HepG2 (cell line): ENCODE measurements around the gene CLEC10A. TPM values are rescaled to one million over a fixed set of nuclear protein-coding genes. Genes with fewer than 3 reads are reported as not detected.

Source experiments
- CAMTA2 ChIP-seq: sonication (generic); formaldehyde crosslinking; IDR thresholded peaks from 2 replicates; pipeline ENCODE4 v1.4.0; 2020; ENCODE audit warnings: mild to moderate bottlenecking, missing genetic modification reagents, borderline replicate concordance
- FOSL2 ChIP-seq: sonication (generic); formaldehyde crosslinking; IDR thresholded peaks from 2 replicates; pipeline ENCODE4 v1.4.0; 2020; ENCODE audit warnings: missing genetic modification reagents
- SMC3 ChIP-seq: IDR thresholded peaks from 2 replicates; pipeline ENCODE4 v1.6.1; 2011; ENCODE audit warnings: low read length, improper control_type of control experiment
- SP4 ChIP-seq: sonication (generic); formaldehyde crosslinking; IDR thresholded peaks from 2 replicates; pipeline ENCODE4 v1.8.1; 2023; ENCODE audit warnings: mild to moderate bottlenecking, missing genetic modification reagents
- TOE1 ChIP-seq: sonication (generic); formaldehyde crosslinking; IDR thresholded peaks from 2 replicates; pipeline ENCODE4 v1.4.0; 2020; ENCODE audit warnings: mild to moderate bottlenecking, missing genetic modification reagents
- ZNF207 ChIP-seq: fragments of 450-650 bp; IDR thresholded peaks from 2 replicates; pipeline ENCODE4 v1.6.1; 2016; ENCODE audit warnings: antibody characterized with exemption, borderline replicate concordance
- ZNF878 ChIP-seq: sonication (generic); formaldehyde crosslinking; IDR thresholded peaks from 2 replicates; pipeline ENCODE4 v1.8.1; 2023; ENCODE audit warnings: mild to moderate bottlenecking, missing genetic modification reagents, moderate library complexity
- polyA plus RNA-seq, 8 experiments: library from polyadenylated mRNA; depleted of rRNA in 3 of 8; stranded (reverse) in 7 of 8; unstranded in 1 of 8; fragments of >200 nt; fragmentation: Illumina TruSeq in 4 of 8; extraction: Trizol in 4 of 8; gene quantifications; 2 replicates each; pipeline versions ENCODE4 v1.2.1 to v1.2.3, GENCODE V29; 2011 to 2016; ENCODE audit warnings: low read depth in 4 of 8, missing spikeins in 1 of 8, mixed read lengths in 1 of 8; ENCODE audit not compliant: insufficient read depth in 1 of 8
- total RNA-seq, 5 experiments: library from RNA; depleted of rRNA; stranded (reverse); fragments of >200 nt; fragmentation: Illumina TruSeq; extraction: Trizol; gene quantifications; 2 replicates each; pipeline ENCODE4 v1.2.3, GENCODE V29; 2016; ENCODE audit warnings: low read depth in 1 of 5
- TF ChIP-seq, protein P1 (sequence below): sonication (generic); formaldehyde crosslinking; IDR thresholded peaks from 2 replicates; pipeline ENCODE4 v1.5.0; 2020; ENCODE audit warnings: mild to moderate bottlenecking, missing genetic modification reagents, borderline replicate concordance
- TF ChIP-seq, protein P2 (sequence below): sonication (generic); formaldehyde crosslinking; IDR thresholded peaks from 2 replicates; pipeline ENCODE4 v1.5.1; 2020; ENCODE audit warnings: mild to moderate bottlenecking, missing genetic modification reagents, moderate library complexity
- TF ChIP-seq, protein P3 (sequence below): sonication (generic); formaldehyde crosslinking; IDR thresholded peaks from 2 replicates; pipeline ENCODE4 v1.4.0; 2020; ENCODE audit warnings: missing genetic modification reagents
- TF ChIP-seq, protein P4 (sequence below), 2 experiments: sonication (generic) in 1 of 2; formaldehyde crosslinking in 1 of 2; IDR thresholded peaks; 2 replicates each; pipeline versions ENCODE4 v1.4.0 to v1.6.1; 2018 to 2020; ENCODE audit warnings: missing genetic modification reagents in 2 of 2, borderline replicate concordance in 1 of 2, low read depth in 1 of 2, mild to moderate bottlenecking in 1 of 2, missing biosample characterization in 1 of 2
- TF ChIP-seq, protein P5 (sequence below): IDR thresholded peaks from 2 replicates; pipeline ENCODE4 v1.6.1; 2016; ENCODE audit warnings: low read depth, borderline replicate concordance

The CLEC10A gene
- total and polyA plus RNA-seq, 2 of the 13 experiments (the other 11 are each of a cell fraction or from before 2014, with no cell fraction given): 0.33 TPM; not detected in 1

DNA sequence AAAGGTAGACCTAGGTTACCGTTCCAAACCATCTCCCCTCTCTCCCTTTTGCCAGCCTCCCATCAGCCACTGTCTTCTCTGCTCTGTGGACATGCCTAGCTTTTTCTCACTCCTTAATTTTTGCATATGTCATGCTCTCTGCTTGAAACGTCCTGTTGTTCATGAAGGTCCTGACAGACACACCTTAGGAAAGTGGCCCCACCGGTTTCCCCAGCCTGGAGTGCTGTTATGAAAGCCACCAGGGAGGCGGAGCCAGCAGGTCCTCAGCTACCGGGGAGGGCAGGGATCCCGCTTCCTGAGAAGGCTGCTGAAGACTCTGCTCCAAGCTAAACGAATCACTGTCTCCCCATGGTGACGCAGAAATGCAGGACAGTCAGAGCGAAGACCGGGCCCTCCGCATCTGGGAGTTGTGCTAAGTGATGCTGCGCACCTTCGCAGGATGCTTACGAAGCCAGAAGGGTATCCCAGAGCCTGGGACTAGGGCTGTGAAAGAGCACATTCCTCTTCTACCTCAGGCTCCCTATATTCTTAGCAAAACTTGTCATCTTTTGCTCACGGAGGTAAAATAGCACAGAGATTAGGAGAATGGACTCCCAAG lies 33.8 kb downstream of the CLEC10A start (continued):
- TF ChIP-seq, protein P1, sequence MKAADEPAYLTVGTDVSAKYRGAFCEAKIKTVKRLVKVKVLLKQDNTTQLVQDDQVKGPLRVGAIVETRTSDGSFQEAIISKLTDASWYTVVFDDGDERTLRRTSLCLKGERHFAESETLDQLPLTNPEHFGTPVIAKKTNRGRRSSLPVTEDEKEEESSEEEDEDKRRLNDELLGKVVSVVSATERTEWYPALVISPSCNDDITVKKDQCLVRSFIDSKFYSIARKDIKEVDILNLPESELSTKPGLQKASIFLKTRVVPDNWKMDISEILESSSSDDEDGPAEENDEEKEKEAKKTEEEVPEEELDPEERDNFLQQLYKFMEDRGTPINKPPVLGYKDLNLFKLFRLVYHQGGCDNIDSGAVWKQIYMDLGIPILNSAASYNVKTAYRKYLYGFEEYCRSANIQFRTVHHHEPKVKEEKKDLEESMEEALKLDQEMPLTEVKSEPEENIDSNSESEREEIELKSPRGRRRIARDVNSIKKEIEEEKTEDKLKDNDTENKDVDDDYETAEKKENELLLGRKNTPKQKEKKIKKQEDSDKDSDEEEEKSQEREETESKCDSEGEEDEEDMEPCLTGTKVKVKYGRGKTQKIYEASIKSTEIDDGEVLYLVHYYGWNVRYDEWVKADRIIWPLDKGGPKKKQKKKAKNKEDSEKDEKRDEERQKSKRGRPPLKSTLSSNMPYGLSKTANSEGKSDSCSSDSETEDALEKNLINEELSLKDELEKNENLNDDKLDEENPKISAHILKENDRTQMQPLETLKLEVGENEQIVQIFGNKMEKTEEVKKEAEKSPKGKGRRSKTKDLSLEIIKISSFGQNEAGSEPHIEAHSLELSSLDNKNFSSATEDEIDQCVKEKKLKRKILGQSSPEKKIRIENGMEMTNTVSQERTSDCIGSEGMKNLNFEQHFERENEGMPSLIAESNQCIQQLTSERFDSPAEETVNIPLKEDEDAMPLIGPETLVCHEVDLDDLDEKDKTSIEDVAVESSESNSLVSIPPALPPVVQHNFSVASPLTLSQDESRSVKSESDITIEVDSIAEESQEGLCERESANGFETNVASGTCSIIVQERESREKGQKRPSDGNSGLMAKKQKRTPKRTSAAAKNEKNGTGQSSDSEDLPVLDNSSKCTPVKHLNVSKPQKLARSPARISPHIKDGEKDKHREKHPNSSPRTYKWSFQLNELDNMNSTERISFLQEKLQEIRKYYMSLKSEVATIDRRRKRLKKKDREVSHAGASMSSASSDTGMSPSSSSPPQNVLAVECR (CRISPR knock-in tag): no peak
- TF ChIP-seq TOE1 (CRISPR knock-in tag) (0 out of 2 replicates have a peak, but pooled peaks have one; percentile 3), CAMTA2 (CRISPR knock-in tag) (no peak), FOSL2 (peak; percentile 29; the same call in 1 of the 2 replicates), ZNF207 (no peak), SMC3 (no peak), SP4 (CRISPR knock-in tag) (no peak), ZNF878 (CRISPR knock-in tag) (no peak)
- TF ChIP-seq, protein P2, sequence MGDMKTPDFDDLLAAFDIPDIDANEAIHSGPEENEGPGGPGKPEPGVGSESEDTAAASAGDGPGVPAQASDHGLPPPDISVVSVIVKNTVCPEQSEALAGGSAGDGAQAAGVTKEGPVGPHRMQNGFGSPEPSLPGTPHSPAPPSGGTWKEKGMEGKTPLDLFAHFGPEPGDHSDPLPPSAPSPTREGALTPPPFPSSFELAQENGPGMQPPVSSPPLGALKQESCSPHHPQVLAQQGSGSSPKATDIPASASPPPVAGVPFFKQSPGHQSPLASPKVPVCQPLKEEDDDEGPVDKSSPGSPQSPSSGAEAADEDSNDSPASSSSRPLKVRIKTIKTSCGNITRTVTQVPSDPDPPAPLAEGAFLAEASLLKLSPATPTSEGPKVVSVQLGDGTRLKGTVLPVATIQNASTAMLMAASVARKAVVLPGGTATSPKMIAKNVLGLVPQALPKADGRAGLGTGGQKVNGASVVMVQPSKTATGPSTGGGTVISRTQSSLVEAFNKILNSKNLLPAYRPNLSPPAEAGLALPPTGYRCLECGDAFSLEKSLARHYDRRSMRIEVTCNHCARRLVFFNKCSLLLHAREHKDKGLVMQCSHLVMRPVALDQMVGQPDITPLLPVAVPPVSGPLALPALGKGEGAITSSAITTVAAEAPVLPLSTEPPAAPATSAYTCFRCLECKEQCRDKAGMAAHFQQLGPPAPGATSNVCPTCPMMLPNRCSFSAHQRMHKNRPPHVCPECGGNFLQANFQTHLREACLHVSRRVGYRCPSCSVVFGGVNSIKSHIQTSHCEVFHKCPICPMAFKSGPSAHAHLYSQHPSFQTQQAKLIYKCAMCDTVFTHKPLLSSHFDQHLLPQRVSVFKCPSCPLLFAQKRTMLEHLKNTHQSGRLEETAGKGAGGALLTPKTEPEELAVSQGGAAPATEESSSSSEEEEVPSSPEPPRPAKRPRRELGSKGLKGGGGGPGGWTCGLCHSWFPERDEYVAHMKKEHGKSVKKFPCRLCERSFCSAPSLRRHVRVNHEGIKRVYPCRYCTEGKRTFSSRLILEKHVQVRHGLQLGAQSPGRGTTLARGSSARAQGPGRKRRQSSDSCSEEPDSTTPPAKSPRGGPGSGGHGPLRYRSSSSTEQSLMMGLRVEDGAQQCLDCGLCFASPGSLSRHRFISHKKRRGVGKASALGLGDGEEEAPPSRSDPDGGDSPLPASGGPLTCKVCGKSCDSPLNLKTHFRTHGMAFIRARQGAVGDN (CRISPR knock-in tag): peak; percentile 50
- TF ChIP-seq, protein P3, sequence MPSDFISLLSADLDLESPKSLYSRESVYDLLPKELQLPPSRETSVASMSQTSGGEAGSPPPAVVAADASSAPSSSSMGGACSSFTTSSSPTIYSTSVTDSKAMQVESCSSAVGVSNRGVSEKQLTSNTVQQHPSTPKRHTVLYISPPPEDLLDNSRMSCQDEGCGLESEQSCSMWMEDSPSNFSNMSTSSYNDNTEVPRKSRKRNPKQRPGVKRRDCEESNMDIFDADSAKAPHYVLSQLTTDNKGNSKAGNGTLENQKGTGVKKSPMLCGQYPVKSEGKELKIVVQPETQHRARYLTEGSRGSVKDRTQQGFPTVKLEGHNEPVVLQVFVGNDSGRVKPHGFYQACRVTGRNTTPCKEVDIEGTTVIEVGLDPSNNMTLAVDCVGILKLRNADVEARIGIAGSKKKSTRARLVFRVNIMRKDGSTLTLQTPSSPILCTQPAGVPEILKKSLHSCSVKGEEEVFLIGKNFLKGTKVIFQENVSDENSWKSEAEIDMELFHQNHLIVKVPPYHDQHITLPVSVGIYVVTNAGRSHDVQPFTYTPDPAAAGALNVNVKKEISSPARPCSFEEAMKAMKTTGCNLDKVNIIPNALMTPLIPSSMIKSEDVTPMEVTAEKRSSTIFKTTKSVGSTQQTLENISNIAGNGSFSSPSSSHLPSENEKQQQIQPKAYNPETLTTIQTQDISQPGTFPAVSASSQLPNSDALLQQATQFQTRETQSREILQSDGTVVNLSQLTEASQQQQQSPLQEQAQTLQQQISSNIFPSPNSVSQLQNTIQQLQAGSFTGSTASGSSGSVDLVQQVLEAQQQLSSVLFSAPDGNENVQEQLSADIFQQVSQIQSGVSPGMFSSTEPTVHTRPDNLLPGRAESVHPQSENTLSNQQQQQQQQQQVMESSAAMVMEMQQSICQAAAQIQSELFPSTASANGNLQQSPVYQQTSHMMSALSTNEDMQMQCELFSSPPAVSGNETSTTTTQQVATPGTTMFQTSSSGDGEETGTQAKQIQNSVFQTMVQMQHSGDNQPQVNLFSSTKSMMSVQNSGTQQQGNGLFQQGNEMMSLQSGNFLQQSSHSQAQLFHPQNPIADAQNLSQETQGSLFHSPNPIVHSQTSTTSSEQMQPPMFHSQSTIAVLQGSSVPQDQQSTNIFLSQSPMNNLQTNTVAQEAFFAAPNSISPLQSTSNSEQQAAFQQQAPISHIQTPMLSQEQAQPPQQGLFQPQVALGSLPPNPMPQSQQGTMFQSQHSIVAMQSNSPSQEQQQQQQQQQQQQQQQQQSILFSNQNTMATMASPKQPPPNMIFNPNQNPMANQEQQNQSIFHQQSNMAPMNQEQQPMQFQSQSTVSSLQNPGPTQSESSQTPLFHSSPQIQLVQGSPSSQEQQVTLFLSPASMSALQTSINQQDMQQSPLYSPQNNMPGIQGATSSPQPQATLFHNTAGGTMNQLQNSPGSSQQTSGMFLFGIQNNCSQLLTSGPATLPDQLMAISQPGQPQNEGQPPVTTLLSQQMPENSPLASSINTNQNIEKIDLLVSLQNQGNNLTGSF (CRISPR knock-in tag): no peak
- TF ChIP-seq, protein P4, sequence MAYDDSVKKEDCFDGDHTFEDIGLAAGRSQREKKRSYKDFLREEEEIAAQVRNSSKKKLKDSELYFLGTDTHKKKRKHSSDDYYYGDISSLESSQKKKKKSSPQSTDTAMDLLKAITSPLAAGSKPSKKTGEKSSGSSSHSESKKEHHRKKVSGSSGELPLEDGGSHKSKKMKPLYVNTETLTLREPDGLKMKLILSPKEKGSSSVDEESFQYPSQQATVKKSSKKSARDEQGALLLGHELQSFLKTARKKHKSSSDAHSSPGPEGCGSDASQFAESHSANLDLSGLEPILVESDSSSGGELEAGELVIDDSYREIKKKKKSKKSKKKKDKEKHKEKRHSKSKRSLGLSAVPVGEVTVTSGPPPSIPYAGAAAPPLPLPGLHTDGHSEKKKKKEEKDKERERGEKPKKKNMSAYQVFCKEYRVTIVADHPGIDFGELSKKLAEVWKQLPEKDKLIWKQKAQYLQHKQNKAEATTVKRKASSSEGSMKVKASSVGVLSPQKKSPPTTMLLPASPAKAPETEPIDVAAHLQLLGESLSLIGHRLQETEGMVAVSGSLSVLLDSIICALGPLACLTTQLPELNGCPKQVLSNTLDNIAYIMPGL (CRISPR knock-in tag; IDR thresholded peaks at IDR 0.05; ENCODE audit: borderline replicate concordance in 1 of 2, low read depth in 1 of 2): no peak
- TF ChIP-seq, protein P5, sequence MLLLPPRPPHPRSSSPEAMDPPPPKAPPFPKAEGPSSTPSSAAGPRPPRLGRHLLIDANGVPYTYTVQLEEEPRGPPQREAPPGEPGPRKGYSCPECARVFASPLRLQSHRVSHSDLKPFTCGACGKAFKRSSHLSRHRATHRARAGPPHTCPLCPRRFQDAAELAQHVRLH (CRISPR knock-in tag): 0 out of 2 replicates have a peak, but pooled peaks have one; percentile 58
